GF-D8 (cell line): ENCODE measurements around the gene CRYZ.

Experiments
- DNase-seq: peaks from one replicate; lab custom pipeline; 2025; lab: John Stamatoyannopoulos, UW

The CRYZ gene

GRCh38 chr1:74729741-74730478 is 2.9 kb downstream of the CRYZ start:
- no peak for DNase-seq

DNA sequence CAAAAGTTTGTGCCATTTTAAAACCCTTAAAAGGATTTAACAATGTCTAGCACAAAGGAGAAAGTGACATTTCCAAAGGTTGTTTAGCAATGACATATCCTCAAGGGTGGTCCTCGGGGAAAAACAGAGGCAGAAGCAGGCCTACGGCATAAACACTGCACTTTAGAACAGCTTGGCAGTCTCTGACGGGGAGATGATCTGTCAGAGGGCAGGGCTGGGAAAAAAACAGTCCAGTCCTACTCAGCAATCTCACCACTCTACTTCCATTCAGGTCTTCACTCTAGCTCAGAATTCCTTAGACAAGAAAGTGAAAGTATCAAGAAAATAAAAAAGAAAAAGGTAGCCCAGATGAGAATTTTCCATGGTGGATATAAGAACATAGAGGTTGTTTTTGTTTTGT is 4.1 kb downstream of the CRYZ start:
- DNase-seq: no peak

- no peak for DNase-seq
Measured at GRCh38 chr1:74726063-74726462, 6.8 kb downstream of the CRYZ start.

DNA sequence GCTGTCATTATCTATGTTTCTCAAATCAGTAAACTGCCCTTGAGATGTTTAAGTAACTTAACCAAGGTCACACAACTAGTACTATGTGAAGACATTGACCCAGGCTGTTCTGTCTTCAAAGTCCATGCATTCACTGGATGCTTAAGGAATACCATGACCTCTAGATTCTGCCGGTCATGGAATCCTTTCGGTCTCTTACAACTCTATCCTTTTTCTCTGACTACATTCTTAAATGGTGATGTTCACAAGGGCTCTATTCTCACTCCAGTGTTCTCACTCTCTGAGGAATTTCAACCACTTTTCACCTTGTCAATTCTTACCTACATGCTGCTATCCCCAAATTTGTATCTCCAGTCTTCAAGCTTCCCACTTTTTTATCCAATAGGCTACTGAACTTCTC is 15.2 kb downstream of the CRYZ start:
- no peak for DNase-seq

DNA sequence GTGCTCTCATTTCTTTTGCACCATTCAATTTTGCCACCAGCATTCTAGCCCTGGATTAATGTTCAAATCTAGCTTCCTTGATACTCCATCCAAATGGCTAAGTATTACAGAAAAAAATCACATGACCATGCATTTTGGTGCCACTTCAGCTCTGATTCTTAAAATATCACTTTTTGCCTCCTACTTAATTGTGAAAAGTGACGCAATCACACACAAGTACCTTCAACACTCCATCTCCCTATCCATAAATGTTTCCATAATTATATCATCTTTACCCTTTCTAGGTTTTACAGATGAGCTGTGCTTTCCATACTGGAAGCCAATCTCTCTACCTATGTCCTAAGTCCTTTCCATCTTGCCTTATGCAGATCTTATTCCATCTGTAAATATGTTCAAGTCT is 16.0 kb downstream of the CRYZ start:
- DNase-seq: no peak

DNA sequence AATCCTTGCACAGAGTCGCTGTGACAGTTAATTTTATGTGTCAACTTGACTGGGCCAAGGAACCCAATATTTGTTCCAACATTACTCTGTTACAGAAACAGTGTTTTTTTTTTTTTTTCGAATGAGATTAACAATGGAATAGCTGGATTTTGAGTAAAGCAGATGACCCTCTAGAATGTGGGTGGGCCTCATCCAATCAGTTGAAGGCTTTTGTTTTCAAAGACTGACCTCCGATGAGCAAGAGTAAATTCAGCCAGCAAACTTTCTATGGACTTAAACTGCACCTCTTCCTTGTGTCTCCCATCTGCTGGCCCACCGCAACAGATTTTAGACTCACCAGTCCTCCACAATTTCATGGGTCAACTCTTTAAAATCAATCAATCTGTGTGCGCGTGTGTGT is 17.0 kb downstream of the CRYZ start:
- DNase-seq: no peak

DNA sequence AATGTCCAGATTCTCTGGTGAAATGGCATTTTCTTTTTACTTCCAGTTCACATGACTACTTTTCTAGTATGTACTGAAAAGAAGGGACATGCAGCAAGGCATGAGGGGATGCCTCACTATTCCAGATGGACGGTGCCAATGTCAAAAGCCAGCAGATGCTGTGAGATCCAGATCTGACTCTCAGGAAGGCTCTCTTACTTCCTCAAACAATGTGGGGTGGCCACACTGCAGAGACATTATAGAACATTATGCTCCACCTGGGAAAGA is 17.7 kb downstream of the CRYZ start:
- DNase-seq: no peak

DNA sequence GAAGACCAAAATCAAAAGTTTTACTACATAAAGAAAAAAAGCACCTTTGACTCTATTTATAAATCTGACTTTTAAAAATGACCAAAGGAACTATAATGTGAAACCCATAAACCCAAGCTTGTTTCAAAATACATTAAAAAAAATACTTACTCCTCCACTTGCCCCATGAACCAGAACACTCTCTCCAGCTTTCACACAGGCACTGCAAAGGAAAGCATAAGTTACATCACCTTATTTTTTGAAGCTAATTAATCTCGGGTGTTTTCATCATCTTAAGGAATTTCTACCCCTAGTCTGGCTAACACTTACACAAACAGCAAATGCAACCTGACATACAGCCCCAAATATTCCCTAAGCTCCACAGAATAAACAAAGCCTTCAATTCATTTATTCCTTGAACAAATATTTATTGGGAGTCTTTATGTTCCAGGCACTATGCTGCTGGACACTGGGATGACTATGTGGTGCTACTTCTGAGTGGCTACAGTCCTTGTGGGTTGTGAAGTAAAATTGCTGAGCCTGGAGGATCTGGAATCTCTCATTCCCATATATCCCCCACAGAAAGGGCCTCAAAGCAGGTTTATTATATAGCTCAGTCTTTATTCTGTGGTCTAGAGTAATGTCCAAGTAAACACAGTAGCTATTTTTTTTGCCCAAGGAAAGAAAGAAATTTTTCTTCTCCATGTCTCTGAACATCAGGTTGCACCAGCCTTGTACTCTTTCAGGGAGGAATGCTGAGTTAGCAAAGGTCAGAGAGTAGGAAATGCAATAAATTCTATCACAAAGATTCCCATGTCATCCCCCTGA is 18.2 kb downstream of the CRYZ start:
- no peak for DNase-seq

GRCh38 chr1:74713849-74714248 is 19.0 kb downstream of the CRYZ start:
- DNase-seq: no peak

- no peak for DNase-seq
Measured at GRCh38 chr1:74712881-74713280, 20.0 kb downstream of the CRYZ start.

DNA sequence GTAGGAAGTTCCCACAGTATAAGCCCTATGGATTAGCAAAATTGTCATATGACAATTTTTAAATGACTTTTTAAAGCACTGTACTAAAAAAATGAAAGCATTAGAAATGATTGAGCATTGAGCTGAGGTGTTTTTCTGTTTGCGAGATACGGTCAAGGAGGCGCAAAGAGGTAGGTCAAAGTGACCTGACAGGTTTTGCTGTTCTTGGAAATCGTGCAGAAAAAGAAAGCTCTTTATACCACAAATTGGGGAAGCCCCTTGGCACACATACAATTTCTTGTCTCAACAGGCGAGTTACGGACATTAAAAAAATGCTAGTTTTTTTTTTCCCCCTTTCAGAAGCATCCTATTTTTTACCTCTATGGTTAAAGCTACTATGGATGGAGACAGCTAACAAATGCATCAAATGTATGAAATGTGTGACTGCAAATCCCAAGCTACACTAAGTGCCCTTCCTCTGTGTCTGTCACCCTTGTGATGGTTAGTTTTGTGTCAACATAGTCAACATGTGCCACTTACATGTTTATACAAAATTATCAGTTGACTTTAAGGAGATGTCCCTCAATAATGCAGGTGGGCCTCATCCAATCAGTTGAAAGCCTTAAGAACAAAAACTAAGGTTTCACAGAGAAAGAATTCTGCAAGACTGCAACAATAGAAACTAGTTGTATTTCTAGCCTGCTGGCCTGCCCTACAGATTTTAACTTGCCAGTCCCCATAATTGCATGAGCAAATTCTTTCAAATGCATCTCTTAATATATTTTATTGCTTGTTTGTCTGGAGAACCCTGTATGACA is 29.3 kb downstream of the CRYZ start:
- no peak for DNase-seq

DNA sequence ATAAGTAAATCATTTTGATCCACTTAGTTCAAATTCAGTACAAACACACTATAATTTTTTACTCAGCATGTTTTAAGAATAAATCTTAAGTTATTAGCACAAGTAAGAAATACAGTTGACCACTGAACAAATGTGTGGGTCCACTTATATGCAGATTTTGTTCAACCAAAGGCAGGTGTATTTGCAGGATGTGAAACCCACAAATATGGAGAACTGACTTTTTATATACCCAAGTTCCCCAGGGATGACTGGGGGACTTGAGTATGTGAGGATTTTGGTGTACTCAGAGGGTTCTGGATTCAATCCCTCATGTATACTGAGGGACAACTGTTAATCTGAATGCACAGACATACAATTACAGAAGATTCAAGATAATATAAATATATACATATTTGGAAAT is 33.5 kb downstream of the CRYZ start:
- no peak for DNase-seq

- no peak for DNase-seq
Measured at GRCh38 chr1:74697832-74698231, 35.0 kb downstream of the CRYZ start.

GRCh38 chr1:74693473-74693872 is 39.4 kb downstream of the CRYZ start:
- DNase-seq: no peak

DNA sequence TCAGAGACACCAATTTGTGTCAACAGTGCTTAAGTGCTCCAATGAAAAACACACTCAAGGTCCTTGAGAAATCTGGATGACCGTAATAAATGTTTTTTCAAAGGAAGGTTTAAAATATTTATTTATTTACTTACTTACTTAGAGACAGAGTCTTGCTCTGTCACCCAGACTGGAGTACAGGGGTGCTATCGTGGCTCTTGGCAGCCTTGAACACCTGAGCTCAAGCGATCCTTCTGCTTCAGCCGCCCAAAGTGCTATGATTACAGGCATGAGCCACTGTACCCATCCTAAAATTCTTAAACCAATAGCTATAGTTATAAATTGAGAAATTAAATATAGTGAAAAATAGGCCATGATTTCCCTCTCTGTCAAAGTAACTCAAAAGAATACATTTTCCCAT is 41.9 kb downstream of the CRYZ start:
- DNase-seq: no peak

DNA sequence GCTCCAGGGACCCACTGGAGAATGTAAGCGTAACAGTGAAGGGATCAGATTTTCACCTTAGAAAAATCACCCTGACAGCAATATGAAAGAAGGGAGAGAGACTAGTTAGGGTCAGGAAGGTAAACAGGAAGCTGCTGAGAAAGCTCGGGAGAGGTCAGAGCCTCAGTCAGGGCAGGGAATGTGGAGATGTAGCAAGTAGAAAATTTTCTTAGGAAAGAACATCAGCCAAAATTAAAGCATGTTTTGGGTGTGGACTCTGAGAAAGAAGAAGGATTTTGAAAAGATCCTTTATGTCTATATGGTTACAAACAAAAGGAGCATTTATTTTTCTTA is 42.5 kb downstream of the CRYZ start:
- no peak for DNase-seq

- no peak for DNase-seq
Measured at GRCh38 chr1:74689621-74690363, 43.1 kb downstream of the CRYZ start.

- DNase-seq: no peak
Measured at GRCh38 chr1:74686928-74687327, 45.9 kb downstream of the CRYZ start.

DNA sequence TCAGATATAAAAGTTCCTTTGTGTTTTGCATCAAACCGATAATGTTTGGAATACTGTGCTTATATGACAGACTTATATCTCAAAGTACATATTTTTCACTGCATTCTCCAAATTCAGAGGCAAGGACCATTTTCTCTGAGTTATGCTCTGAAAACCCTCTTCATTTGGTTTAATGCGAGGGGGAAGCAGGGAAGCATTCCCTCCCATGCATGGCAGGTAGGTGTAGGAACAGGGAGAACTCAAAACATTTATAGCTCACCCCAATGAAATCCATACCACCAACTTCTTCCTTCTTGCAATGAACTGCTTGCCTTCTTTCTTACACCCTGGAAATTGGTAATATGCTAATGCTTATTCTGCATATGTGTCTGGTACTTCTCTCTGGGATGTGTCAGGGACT is 48.5 kb downstream of the CRYZ start:
- no peak for DNase-seq

- no peak for DNase-seq
Measured at GRCh38 chr1:74683656-74684055, 49.2 kb downstream of the CRYZ start.

DNA sequence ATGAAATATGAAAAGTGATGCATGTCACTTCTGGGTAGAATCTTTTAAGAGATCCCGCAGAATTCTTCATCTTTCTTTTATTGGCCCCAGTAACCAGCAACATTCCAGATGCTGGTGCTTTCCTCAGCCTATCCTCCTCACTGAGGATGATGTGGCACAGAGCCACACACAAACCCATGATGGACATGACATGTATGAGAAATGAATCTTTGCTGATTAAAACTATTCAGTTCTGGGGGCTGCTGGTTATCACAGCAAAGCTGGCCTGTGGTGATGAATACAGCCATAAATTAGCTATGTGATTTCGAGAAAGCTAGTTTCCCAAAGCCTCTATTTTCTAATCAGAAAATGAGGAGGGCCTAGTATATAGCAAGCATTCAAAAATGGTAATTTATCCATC is 51.0 kb downstream of the CRYZ start:
- no peak for DNase-seq

DNA sequence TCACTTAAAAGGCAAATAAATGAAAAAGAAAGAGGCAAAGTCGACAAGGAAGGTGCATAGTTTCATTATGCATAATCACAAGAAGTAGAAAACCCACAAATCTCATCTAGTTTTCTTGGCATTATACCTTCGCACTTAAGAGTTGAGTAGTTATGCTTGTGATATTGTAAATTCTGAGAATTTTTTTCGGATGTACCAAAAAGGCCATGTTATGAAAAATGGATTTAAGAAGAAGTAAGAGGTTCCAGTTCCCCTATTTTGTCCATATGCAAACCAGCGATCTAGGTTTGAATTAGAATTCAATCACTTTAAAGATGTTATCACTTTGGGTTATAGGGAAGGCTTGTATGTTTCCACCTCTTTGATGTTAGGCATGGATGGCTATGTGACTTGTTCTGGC is 51.4 kb downstream of the CRYZ start:
- DNase-seq: no peak

DNA sequence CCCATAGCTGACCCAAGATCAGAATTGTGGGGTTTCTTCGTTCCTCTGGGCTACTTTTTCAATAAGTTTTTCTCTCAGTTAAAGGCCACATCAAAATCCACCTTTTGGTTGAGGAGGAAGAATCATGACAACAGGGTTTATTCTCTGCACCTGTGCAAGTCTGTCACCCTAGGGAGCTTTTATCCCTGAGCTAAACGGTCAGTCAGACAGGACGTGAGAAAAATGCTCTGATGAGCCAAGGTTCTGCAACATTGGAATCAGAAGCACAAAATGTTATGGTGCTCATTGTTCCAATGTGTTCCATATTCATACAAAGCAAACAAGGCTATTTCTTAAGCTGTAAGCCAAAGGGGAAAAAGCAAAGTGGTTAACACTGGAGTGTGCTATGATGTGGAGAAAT is 51.8 kb downstream of the CRYZ start:
- no peak for DNase-seq
